H9 (cell line): ENCODE data around the gene COX11. TPM values are rescaled to one million over a fixed set of nuclear protein-coding genes. Genes with fewer than 3 reads are reported as not detected.

Experiments
- DNase-seq: peaks from one replicate; pipeline ENCODE4 v3.0.0-alpha.2; 2017
- H2AFZ ChIP-seq: one replicate; pipeline ENCODE4 v1.6.1; 2013; ENCODE audit warnings: mild to moderate bottlenecking, low read length, control low read depth, moderate library complexity
- H2AK5ac ChIP-seq: 2 replicates; pipeline ENCODE4 v1.6.1; 2013; ENCODE audit warnings: low read length, control low read depth, mixed read lengths; ENCODE audit not compliant: insufficient read length
- H2BK120ac ChIP-seq: one replicate; pipeline ENCODE4 v1.6.1; 2013; ENCODE audit warnings: low read depth, mild to moderate bottlenecking, low read length, control low read depth, inconsistent platforms; ENCODE audit not compliant: poor library complexity, severe bottlenecking
- H2BK12ac ChIP-seq: 2 replicates; pipeline ENCODE4 v1.6.1; 2013; ENCODE audit warnings: low read length, control low read depth, mixed read lengths, low read depth; ENCODE audit not compliant: insufficient read length
- H2BK15ac ChIP-seq: 2 replicates; pipeline ENCODE4 v1.6.1; 2013; ENCODE audit warnings: low read depth, low read length, control low read depth
- H2BK20ac ChIP-seq: one replicate; pipeline ENCODE4 v1.6.1; 2013; ENCODE audit warnings: low read depth, mild to moderate bottlenecking, low read length, control low read depth, inconsistent platforms; ENCODE audit not compliant: poor library complexity, severe bottlenecking
- H2BK5ac ChIP-seq: 2 replicates; pipeline ENCODE4 v1.6.1; 2013; ENCODE audit warnings: low read length, control low read depth, mixed read lengths; ENCODE audit not compliant: insufficient read length
- H3K14ac ChIP-seq: 2 replicates; pipeline ENCODE4 v1.6.1; 2013; ENCODE audit warnings: low read length, control low read depth; ENCODE audit not compliant: insufficient read depth
- H3K18ac ChIP-seq: 2 replicates; pipeline ENCODE4 v1.6.1; 2013; ENCODE audit warnings: low read depth, mild to moderate bottlenecking, mixed read lengths, low read length, control low read depth; ENCODE audit not compliant: insufficient read length
- H3K23ac ChIP-seq: 2 replicates; pipeline ENCODE4 v1.6.1; 2013; ENCODE audit warnings: low read length, control low read depth, mixed read lengths, low read depth; ENCODE audit not compliant: insufficient read length
- H3K23me2 ChIP-seq: 2 replicates; pipeline ENCODE4 v1.6.1; 2013; ENCODE audit warnings: low read depth, mild to moderate bottlenecking, mixed read lengths, low read length, control low read depth; ENCODE audit not compliant: insufficient read length, poor library complexity, severe bottlenecking
- H3K27ac ChIP-seq: 2 replicates; pipeline ENCODE4 v1.5.1; 2013; ENCODE audit warnings: low read length, control low read depth, mixed read lengths, low read depth; ENCODE audit not compliant: insufficient read length
- H3K27me3 ChIP-seq: 2 replicates; pipeline ENCODE4 v1.6.1; 2013; ENCODE audit warnings: low read length, control low read depth, inconsistent platforms; ENCODE audit not compliant: insufficient read depth
- H3K4ac ChIP-seq: 2 replicates; pipeline ENCODE4 v1.6.1; 2013; ENCODE audit warnings: low read depth, mild to moderate bottlenecking, control low read depth, inconsistent platforms, low read length, moderate library complexity
- H3K4me1 ChIP-seq: 2 replicates; pipeline ENCODE4 v1.6.1; 2013; ENCODE audit warnings: low read length, control low read depth, inconsistent platforms; ENCODE audit not compliant: insufficient read depth
- H3K4me2 ChIP-seq: 2 replicates; pipeline ENCODE4 v1.6.1; 2013; ENCODE audit warnings: low read length, control low read depth, mixed read lengths; ENCODE audit not compliant: insufficient read length, insufficient read depth
- H3K56ac ChIP-seq: 2 replicates; pipeline ENCODE4 v1.6.1; 2013; ENCODE audit warnings: low read depth, mild to moderate bottlenecking, mixed read lengths, low read length, control low read depth; ENCODE audit not compliant: insufficient read length
- H3K79me1 ChIP-seq: 2 replicates; pipeline ENCODE4 v1.6.1; 2013; ENCODE audit warnings: low read depth, mild to moderate bottlenecking, moderate library complexity, low read length, control low read depth, inconsistent platforms; ENCODE audit not compliant: insufficient read depth, poor library complexity, severe bottlenecking
- H3K79me2 ChIP-seq: 2 replicates; pipeline ENCODE4 v1.6.1; 2013; ENCODE audit warnings: low read length, control low read depth, inconsistent platforms; ENCODE audit not compliant: insufficient read depth
- H3K9ac ChIP-seq: 2 replicates; pipeline ENCODE4 v1.6.1; 2013; ENCODE audit warnings: low read length, control low read depth, mixed read lengths; ENCODE audit not compliant: insufficient read length; ENCODE audit errors: extremely low read depth
- H3K9me3 ChIP-seq: one replicate; pipeline ENCODE4 v1.6.1; 2013; ENCODE audit warnings: low read depth, low read length, inconsistent platforms; ENCODE audit not compliant: control insufficient read depth
- H3T11ph ChIP-seq: one replicate; pipeline ENCODE4 v1.6.1; 2013; ENCODE audit warnings: mild to moderate bottlenecking, low read length, control low read depth, inconsistent platforms
- H4K20me1 ChIP-seq: one replicate; pipeline ENCODE4 v1.6.1; 2013; ENCODE audit not compliant: control insufficient read depth, insufficient read length, insufficient read depth
- H4K5ac ChIP-seq: 2 replicates; pipeline ENCODE4 v1.6.1; 2013; ENCODE audit warnings: low read depth, mild to moderate bottlenecking, mixed read lengths, low read length, control low read depth; ENCODE audit not compliant: insufficient read length
- H4K8ac ChIP-seq: replicated peaks from 2 replicates; pipeline ENCODE4 v1.6.1; 2013; ENCODE audit warnings: low read length, control low read depth, mixed read lengths, low read depth; ENCODE audit not compliant: insufficient read length
- H4K91ac ChIP-seq: 2 replicates; pipeline ENCODE4 v1.6.1; 2013; ENCODE audit warnings: low read depth, mild to moderate bottlenecking, moderate library complexity, mixed read lengths, low read length, control low read depth; ENCODE audit not compliant: insufficient read length
- H3K27ac Mint-ChIP-seq, 3 experiments: 2 replicates in 2 of 3; 3 replicates in 1 of 3; pipeline ENCODE4 v1.8.0; 2020 to 2021; ENCODE audit warnings: mixed read lengths in 3 of 3, mild to moderate bottlenecking in 1 of 3, moderate library complexity in 1 of 3
- H3K27me3 Mint-ChIP-seq: 2 replicates; pipeline ENCODE4 v1.8.0; 2021; ENCODE audit warnings: low read depth, mild to moderate bottlenecking, moderate library complexity, mixed read lengths
- H3K36me3 Mint-ChIP-seq, 3 experiments: 2 replicates in 2 of 3; 3 replicates in 1 of 3; pipeline ENCODE4 v1.8.0; 2020 to 2021; ENCODE audit warnings: low read depth in 3 of 3, mixed read lengths in 3 of 3; ENCODE audit not compliant: insufficient read depth in 1 of 3
- H3K4me1 Mint-ChIP-seq, 2 experiments: 2 replicates each; pipeline ENCODE4 v1.8.0; 2020; ENCODE audit warnings: mixed read lengths in 2 of 2
- H3K4me3 Mint-ChIP-seq, 2 experiments: 2 replicates in 1 of 2; 3 replicates in 1 of 2; pipeline ENCODE4 v1.8.0; 2020 to 2021; ENCODE audit warnings: mild to moderate bottlenecking in 2 of 2, mixed read lengths in 2 of 2, moderate library complexity in 1 of 2
- H3K9me3 Mint-ChIP-seq, 2 experiments: 2 replicates in 1 of 2; 3 replicates in 1 of 2; pipeline ENCODE4 v1.8.0; 2020; ENCODE audit warnings: mild to moderate bottlenecking in 2 of 2, mixed read lengths in 2 of 2, moderate library complexity in 1 of 2
- CTCF ChIP-seq: fragments of 200-600 bp; sonication (generic); conservative IDR thresholded peaks from 3 replicates; pipeline ENCODE4 v1.8.0; 2021; ENCODE audit warnings: antibody characterized with exemption, mild to moderate bottlenecking
- WGBS: extraction: QIAGEN DNeasy Blood & Tissue Kit; methylation state at CpG from one replicate; pipeline ENCODE4 v1.1.7; 2013; ENCODE audit warnings: missing lambda C conversion rate, low lambda C conversion rate, mixed read lengths; ENCODE audit not compliant: insufficient read length; ENCODE audit errors: extremely low coverage; 5-methylcytosine and 5-hydroxymethylcytosine counted together
- total RNA-seq: library from RNA; stranded (reverse); gene quantifications from 2 replicates; pipeline ENCODE4 v1.2.1, GENCODE V29; 2021

The COX11 gene
- total RNA-seq, 1 experiment from 2014 or later, result 76.1 TPM

- H3K27ac Mint-ChIP-seq, result no peak overlapping the region
- H3K36me3 Mint-ChIP-seq, result peaks cover 0 to 4% (median 0%) of the 10 kb centered on the region in 3 experiments; a peak in 2 of 7 replicates
- no peaks in the 10 kb centered on the region for H3K4me1 Mint-ChIP-seq
- H2AFZ ChIP-seq, result no peak overlapping the region
- no peaks in the 10 kb centered on the region for H3K23me2 ChIP-seq
- no peaks in the 10 kb centered on the region for H3K9me3 Mint-ChIP-seq
- no peak overlapping the region for H2BK15ac ChIP-seq
- H3K27ac ChIP-seq, result no peak overlapping the region
- TF ChIP-seq CTCF, result no peak
- no peak for DNase-seq
- no CpG with 5 or more reads among the region's 1 CpG for WGBS
- no peak overlapping the region for H3K56ac ChIP-seq
- H4K5ac ChIP-seq, result no peak overlapping the region
- no peak overlapping the region for H3K14ac ChIP-seq
- H2BK12ac ChIP-seq, result no peak overlapping the region
- no peaks in the 10 kb centered on the region for H3K79me1 ChIP-seq
- no peak overlapping the region for H3K4me3 Mint-ChIP-seq
- H3K4ac ChIP-seq, result no peak overlapping the region
- no peak overlapping the region for H3K9ac ChIP-seq
- no peak overlapping the region for H2BK5ac ChIP-seq
- no peak overlapping the region for H2AK5ac ChIP-seq
- no peaks in the 10 kb centered on the region for H3K4me1 ChIP-seq
- no peaks in the 10 kb centered on the region for H3K9me3 ChIP-seq
- no peak overlapping the region for H3T11ph ChIP-seq
- H2BK20ac ChIP-seq, result no peak overlapping the region
- no peak overlapping the region for H3K4me2 ChIP-seq
- no peak overlapping the region for H4K91ac ChIP-seq
- no peak overlapping the region for H4K8ac ChIP-seq
- H4K20me1 ChIP-seq, result no peaks in the 10 kb centered on the region
- no peaks in the 10 kb centered on the region for H3K27me3 Mint-ChIP-seq
- no peak overlapping the region for H2BK120ac ChIP-seq
- H3K79me2 ChIP-seq, result no peaks in the 10 kb centered on the region
- no peak overlapping the region for H3K18ac ChIP-seq
- H3K27me3 ChIP-seq, result no peaks in the 10 kb centered on the region
- no peak overlapping the region for H3K23ac ChIP-seq
These were observed 28.0 kb upstream of the COX11 start for GRCh38 chr17:54996441-54996840.
